HUES48 (cell line): ENCODE results near the gene SH3RF1.

Experiments used
- H3K27ac ChIP-seq: one replicate; pipeline ENCODE4 v1.7.0; 2013; ENCODE audit warnings: low read depth, low read length, inconsistent platforms
- H3K27me3 ChIP-seq: 2 replicates; pipeline ENCODE4 v1.6.1; 2013; ENCODE audit warnings: mild to moderate bottlenecking, low read length; ENCODE audit not compliant: control insufficient read depth, insufficient read depth
- H3K36me3 ChIP-seq: 2 replicates; pipeline ENCODE4 v1.6.1; 2013; ENCODE audit warnings: low read length; ENCODE audit not compliant: control insufficient read depth, insufficient read depth
- H3K4me1 ChIP-seq: 2 replicates; pipeline ENCODE4 v1.6.1; 2013; ENCODE audit warnings: mild to moderate bottlenecking, low read length; ENCODE audit not compliant: control insufficient read depth, insufficient read depth
- H3K4me3 ChIP-seq: 2 replicates; pipeline ENCODE4 v1.5.1; 2013; ENCODE audit warnings: mild to moderate bottlenecking, low read depth, low read length
- H3K9ac ChIP-seq: 2 replicates; pipeline ENCODE4 v1.6.1; 2013; ENCODE audit warnings: mild to moderate bottlenecking, low read depth, low read length, moderate library complexity
- H3K9me3 ChIP-seq: 2 replicates; pipeline ENCODE4 v1.6.1; 2013; ENCODE audit warnings: low read length; ENCODE audit not compliant: control insufficient read depth, insufficient read depth

Gene SH3RF1

DNA sequence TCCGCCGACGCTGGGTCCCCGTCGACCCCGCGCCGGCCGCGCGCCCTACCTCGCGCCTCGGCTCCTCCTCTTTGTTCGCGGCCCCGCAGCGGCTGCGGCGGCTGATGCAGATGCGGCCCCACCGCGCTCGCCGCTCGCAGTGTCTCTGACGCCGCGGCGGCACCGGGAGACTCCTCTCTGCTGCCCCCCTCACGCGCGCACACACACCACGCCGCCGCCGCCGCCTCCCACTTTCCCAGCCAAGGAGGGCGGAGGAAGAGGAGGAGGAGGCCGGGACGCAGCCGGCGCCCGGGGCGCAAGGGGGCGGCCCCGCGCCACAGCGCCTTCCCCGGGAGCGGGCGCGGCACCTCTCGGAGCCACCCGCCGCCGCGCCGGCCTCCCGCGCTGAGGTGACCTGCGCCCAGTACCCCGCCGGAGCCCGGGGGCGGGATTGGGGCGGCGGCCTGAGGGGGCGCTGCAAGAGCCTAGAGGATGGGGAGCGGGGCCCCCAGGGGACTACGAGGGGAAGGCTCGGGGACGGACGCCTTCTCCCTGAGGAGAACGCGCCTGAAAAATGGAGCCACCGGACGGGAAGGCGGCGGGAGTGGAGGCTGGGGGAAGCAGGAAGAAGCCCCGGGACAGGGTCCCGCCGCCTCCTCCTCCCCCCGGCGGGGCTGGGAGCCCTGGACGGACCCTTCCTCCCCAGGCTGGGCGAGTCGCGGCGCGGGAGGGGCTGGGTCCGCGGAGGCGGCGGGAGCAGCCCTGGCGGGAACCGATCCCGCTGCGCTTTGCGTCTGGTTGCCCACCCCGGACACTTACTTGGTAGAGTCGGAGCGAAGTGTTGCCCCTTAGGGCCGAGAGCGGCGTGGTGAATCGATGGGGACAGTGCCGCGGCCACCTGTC, at the start of gene SH3RF1:
SH3RF1 (minus strand) TSS at position 147 of the 882 bp plus-strand sequence. CDS start 1,744 bp downstream, outside the sequence.
- Histone ChIP-seq H3K4me1 (peaks cover 41% of the 10 kb centered on the region), H3K4me3 (peak within 1 kb of the TSS; percentile 79), H3K9me3 (no peaks in the 10 kb centered on the region), H3K9ac (peak within 1 kb of the TSS; percentile 71), H3K27ac (peak within 1 kb of the TSS; percentile 73), H3K27me3 (peaks cover 13% of the 10 kb centered on the region), H3K36me3 (no peaks in the 10 kb centered on the region)

DNA sequence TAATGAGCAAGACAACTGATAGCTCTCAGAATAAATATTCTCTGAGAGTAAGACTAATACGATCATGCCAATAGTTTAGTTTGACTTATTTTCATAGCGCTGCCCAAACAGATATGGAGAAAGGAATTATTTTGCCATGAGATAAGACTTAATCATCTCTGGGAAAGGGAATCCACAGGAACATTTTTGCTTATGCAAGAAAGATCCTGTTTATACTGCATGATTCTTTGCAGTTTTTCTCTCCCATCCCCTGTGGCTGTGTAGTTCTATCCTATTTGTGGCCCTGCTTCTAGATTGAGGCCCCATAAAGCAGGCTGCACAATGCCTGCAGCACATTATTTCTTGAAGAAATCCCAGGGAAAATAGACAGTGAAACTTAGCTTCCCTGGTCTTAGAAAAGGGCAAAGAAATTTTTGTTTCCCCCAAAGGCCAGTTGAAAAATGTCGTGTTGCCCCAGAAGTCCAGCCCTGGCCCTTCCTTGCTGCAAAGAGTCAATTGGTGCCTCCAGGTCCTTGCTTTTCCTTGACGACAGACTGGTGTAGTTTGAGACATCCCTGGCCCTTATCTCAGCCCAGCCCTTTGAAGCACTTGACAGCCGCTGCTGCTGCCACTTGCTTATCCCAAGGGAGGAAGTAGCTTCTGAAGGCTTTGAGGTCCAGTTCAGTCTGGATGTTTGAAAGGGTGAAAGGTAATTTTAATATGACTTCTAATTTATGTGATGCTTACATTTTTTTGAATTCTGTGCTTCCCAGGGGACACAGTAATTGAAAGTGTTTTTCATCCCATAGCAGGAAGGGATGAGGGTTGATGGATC, 45.0 kb upstream of the SH3RF1 start:
- Histone ChIP-seq H3K36me3 (no peaks in the 10 kb centered on the region), H3K27ac (no peak overlapping the region), H3K4me1 (peaks cover 4% of the 10 kb centered on the region), H3K27me3 (no peaks in the 10 kb centered on the region), H3K4me3 (no peak overlapping the region), H3K9me3 (no peaks in the 10 kb centered on the region), H3K9ac (no peak overlapping the region)

DNA sequence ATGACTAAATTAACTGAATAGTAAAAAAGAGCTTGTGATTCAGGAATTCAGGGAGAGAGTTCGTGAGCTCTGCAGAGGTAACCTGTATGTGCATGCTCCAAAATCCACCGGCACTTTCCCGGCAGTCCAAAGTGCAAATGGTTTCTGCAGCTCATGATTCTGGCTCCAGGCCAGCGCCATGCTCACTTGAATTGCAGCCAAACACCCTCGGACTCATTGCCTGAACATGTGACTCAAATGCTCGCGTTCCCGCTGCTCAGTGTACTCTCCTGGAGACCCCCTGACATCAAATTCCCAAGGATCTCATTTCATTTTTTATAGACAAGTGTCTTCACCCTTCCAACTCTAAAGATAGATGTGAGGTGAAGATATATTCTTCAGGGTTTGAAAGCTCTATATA, 44.1 kb upstream of the SH3RF1 start:
- no peak overlapping the region for H3K27ac ChIP-seq
- no peak overlapping the region for H3K9ac ChIP-seq
- no peak overlapping the region for H3K4me3 ChIP-seq
- no peaks in the 10 kb centered on the region for H3K9me3 ChIP-seq
- H3K4me1 ChIP-seq = peaks cover 4% of the 10 kb centered on the region
- no peaks in the 10 kb centered on the region for H3K27me3 ChIP-seq
- no peaks in the 10 kb centered on the region for H3K36me3 ChIP-seq

DNA sequence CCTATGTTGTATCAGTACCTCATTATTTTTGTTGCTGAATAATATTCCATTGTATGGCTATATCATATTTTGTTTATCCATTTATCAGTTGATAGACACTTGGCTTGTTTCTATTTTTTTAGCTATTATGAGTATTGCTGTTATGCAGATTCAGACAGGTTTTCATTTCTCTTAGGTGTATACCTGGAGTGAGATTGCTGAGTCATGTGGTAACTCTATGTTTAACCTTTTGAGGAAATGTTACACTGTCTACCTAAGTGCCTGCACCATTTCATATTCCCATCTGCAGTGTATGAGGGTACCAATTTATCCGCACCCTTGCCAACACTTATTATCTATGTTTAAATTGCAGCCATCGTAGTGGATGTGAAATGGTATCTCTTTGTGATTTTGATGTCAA, 43.0 kb upstream of the SH3RF1 start:
- no peaks in the 10 kb centered on the region for H3K9me3 ChIP-seq
- H3K27ac ChIP-seq = no peak overlapping the region
- H3K9ac ChIP-seq = no peak overlapping the region
- H3K27me3 ChIP-seq = no peaks in the 10 kb centered on the region
- no peaks in the 10 kb centered on the region for H3K36me3 ChIP-seq
- peaks cover 4% of the 10 kb centered on the region for H3K4me1 ChIP-seq
- no peak overlapping the region for H3K4me3 ChIP-seq

DNA sequence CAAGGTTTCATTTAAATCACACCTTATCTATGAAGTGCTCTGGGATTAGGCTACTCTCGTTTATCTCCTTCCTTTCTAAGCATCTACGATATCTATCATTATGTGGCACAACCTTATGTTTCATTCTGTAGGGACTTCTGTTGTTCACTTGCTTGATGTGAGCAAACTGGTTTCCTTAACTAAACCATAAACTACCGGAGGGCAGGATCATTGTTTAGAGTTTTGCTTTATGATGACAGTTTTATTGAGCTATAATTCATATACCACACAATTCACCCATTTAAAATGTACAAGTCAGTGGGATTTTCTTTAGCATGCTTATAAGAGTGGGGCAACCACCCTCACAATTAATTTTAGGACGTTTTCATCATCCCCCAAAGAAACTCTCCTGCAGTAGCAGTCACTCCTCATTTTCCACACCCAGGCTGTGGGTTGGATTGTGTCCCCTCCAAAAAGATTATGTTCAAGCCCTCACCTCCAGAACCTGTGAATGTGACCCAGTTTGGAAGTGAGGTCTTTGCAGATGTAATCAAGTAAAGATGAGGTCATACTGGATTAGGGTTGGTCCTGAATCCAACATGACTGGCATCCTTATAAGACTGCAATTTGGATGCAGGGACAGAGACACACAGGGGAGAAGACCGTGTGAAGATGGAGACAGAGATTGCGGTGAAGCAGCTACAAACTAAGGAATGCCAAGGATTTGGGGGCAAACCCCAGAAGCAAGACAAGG, 42.1 kb upstream of the SH3RF1 start:
- Histone ChIP-seq H3K9ac (no peak overlapping the region), H3K9me3 (no peaks in the 10 kb centered on the region), H3K36me3 (no peaks in the 10 kb centered on the region)

DNA sequence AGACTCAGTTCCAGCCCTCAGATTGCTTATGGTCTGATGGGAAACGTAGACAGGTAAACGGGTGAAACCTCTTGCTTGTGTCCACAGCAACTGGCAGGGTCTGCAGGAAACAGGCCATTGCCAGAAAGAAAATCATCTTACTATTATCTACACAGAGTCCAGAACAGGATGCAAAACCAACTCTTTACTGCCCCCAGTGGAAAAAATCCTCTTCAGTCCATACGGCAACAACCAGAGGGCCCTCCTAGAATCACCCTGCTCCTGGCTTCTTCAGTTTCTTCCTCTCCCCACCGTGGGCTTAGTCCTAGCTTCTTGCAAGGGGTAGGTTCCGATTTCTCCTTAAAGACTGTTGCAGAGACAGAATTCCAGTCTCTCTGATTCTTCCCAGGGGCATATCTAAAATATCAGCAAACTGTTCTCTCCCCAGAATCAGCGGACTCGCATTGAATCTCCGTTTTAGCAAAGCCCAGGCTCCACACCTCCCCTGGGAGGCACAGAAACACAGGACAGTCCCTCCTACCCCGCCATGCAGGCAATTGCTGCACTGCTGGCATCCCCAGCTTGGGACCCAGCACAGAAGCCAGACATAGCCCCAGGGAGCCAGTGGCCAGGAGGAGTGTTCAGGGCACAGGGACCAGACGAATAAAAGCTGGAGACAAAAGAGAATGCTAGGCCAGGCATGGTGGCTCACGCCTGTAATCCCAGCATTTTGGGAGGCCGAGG, 41.0 kb upstream of the SH3RF1 start:
- Histone ChIP-seq H3K27ac (peak overlapping the region; percentile 33), H3K4me3 (no peak overlapping the region), H3K27me3 (no peaks in the 10 kb centered on the region), H3K9ac (no peak overlapping the region), H3K4me1 (peaks cover 4% of the 10 kb centered on the region), H3K9me3 (no peaks in the 10 kb centered on the region), H3K36me3 (no peaks in the 10 kb centered on the region)

More for the DNA sequence above, 42.1 kb upstream of the SH3RF1 start:
- H3K27me3 ChIP-seq = no peaks in the 10 kb centered on the region
- H3K27ac ChIP-seq = no peak overlapping the region
- H3K4me3 ChIP-seq = no peak overlapping the region
- peaks cover 4% of the 10 kb centered on the region for H3K4me1 ChIP-seq

DNA sequence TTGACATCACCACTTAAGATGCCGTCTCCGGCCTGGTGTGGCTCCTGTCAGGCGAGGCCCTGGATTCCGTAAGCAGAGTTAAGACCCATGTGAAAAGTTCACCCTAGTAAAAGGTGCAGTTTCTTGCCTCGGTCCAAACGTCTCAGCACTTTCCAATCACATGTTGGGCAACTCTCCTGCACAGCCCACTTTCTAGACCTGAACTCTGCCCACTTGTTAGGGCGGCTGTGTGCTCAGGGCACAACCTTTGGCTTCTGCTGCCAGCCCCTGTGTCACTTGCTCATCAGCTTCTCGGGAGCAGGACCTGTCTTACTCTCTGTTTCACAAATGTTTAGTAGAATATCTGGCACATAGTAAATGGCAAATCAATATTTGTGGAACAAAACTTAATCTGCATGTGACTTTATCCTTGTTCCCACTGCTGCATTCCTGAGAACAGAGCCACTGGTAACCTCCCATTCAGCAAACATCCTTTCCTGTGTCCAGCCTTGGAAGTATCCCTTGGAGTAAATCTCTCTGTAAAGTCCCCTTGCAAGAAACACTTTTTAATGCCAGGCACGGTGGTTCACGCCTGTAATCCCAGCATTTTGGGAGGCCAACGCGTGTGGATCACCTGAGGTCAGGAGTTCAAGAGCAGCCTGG, 38.7 kb upstream of the SH3RF1 start:
- H3K9me3 ChIP-seq = no peaks in the 10 kb centered on the region
- peaks cover 4% of the 10 kb centered on the region for H3K4me1 ChIP-seq
- no peaks in the 10 kb centered on the region for H3K36me3 ChIP-seq
- no peak overlapping the region for H3K9ac ChIP-seq
- no peak overlapping the region for H3K27ac ChIP-seq
- H3K27me3 ChIP-seq = no peaks in the 10 kb centered on the region
- no peak overlapping the region for H3K4me3 ChIP-seq

DNA sequence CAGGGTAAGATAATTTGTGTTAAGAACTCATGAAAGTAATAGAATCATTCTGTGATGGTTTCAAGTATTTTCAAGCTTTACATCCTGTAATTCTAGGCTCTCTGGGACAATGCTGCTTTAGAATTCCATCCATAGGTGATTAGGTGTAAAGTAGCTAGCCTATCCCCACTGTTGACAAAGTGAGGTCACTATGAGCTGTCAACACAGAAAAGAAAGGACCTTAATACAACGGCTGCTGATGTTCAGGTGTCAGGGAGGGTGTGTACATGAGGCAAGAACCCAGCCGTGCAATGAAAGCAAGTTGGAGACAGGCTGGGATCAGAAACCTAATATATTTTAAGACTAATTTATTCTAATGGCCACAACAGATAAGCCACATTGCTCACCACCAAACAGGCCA, 36.8 kb upstream of the SH3RF1 start:
- Histone ChIP-seq H3K9ac (no peak overlapping the region), H3K9me3 (no peaks in the 10 kb centered on the region), H3K4me1 (peaks cover 4% of the 10 kb centered on the region), H3K27me3 (no peaks in the 10 kb centered on the region), H3K4me3 (no peak overlapping the region), H3K27ac (no peak overlapping the region), H3K36me3 (no peaks in the 10 kb centered on the region)

DNA sequence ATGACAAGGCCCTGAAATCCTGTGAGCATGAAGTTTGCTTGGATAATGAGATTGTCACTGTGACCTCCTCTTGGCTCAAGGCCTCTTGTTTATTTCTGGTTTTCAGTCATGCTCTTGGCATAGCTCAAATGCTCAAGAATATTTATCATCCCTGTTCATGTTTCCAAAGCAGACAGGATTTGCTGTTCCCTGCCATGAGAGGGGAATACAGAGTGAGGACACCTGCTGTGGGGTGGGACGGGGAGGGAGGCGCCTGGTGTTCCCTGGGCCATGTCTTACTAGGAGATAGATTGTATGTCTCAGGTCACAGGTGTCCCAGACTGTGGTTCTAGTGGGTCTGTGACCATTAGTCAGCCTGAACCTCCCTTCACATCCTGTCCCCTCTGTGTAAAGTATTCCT, 34.9 kb upstream of the SH3RF1 start:
- Histone ChIP-seq H3K27me3 (no peaks in the 10 kb centered on the region), H3K9ac (no peak overlapping the region), H3K4me1 (no peaks in the 10 kb centered on the region), H3K4me3 (no peak overlapping the region), H3K27ac (no peak overlapping the region), H3K9me3 (no peaks in the 10 kb centered on the region), H3K36me3 (no peaks in the 10 kb centered on the region)

DNA sequence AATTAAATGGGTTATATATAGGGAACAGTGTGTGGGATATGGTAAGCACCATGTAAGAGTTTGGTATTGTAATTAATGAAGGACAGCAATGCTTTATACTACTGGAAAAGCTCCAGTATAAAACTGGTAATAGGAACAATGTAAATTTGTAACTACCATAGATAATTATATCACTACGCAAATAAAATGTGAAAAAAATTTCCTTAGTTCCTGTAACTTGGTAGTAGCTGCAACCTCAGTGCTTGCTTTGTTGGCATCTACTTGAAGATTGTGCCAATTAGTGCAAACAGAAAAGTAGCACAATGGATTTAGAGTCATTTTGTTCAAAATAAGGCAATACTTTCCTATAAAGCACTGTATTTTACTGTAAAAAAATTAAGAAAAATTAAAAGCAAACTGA, 34.4 kb upstream of the SH3RF1 start:
- Histone ChIP-seq H3K27ac (no peak overlapping the region), H3K4me1 (no peaks in the 10 kb centered on the region), H3K4me3 (no peak overlapping the region), H3K9ac (no peak overlapping the region), H3K27me3 (no peaks in the 10 kb centered on the region), H3K9me3 (no peaks in the 10 kb centered on the region), H3K36me3 (no peaks in the 10 kb centered on the region)
